HL-60 (cell line): ENCODE data around the gene HBQ1.
"Not testable (repeated sequence)": the region's sequence is repeated elsewhere in the genome, so short reads cannot be mapped to it uniquely, and the experiment has no call there.

ENCODE experiments used
- DNase-seq, 2 experiments: peaks; one replicate each; pipeline ENCODE4 v3.0.0-alpha.2; 2010 to 2020; ENCODE audit warnings: low read depth in 1 of 2, low spot score in 1 of 2
- H3K27ac ChIP-seq: fragments of 250-450 bp; sonication (Bioruptor Pico); replicated peaks from 2 replicates; pipeline ENCODE4 v1.5.1; 2020; ENCODE audit warnings: mild to moderate bottlenecking, moderate library complexity
- H3K27me3 ChIP-seq: fragments of 250-450 bp; sonication (Bioruptor Pico); 2 replicates; pipeline ENCODE4 v1.5.1; 2021; ENCODE audit warnings: mild to moderate bottlenecking, moderate library complexity; ENCODE audit not compliant: insufficient read depth, poor library complexity, severe bottlenecking
- H3K4me3 ChIP-seq: replicated peaks from 2 replicates; pipeline ENCODE4 v1.5.1; 2011; ENCODE audit warnings: mild to moderate bottlenecking, control low read depth, low read length; ENCODE audit not compliant: insufficient read depth
- GABPA ChIP-seq: IDR thresholded peaks from 2 replicates; pipeline ENCODE4 v1.6.1; 2012; ENCODE audit warnings: low read depth
- POLR2AphosphoS5 ChIP-seq: IDR thresholded peaks from 2 replicates; pipeline ENCODE4 v1.6.1; 2012; ENCODE audit warnings: low read depth
- SPI1 ChIP-seq: IDR thresholded peaks from 2 replicates; pipeline ENCODE4 v1.6.1; 2012; ENCODE audit warnings: low read depth, mild to moderate bottlenecking, borderline replicate concordance
- TF ChIP-seq, protein P1 (sequence below): IDR thresholded peaks from 2 replicates; pipeline ENCODE4 v1.6.1; 2012; ENCODE audit warnings: low read depth; ENCODE audit not compliant: insufficient replicate concordance
- TF ChIP-seq, protein P2 (sequence below): IDR thresholded peaks from one replicate; pipeline ENCODE4 v1.5.1; 2011; ENCODE audit warnings: low read length, control low read depth, inconsistent platforms; ENCODE audit not compliant: insufficient read depth

Gene HBQ1

DNA sequence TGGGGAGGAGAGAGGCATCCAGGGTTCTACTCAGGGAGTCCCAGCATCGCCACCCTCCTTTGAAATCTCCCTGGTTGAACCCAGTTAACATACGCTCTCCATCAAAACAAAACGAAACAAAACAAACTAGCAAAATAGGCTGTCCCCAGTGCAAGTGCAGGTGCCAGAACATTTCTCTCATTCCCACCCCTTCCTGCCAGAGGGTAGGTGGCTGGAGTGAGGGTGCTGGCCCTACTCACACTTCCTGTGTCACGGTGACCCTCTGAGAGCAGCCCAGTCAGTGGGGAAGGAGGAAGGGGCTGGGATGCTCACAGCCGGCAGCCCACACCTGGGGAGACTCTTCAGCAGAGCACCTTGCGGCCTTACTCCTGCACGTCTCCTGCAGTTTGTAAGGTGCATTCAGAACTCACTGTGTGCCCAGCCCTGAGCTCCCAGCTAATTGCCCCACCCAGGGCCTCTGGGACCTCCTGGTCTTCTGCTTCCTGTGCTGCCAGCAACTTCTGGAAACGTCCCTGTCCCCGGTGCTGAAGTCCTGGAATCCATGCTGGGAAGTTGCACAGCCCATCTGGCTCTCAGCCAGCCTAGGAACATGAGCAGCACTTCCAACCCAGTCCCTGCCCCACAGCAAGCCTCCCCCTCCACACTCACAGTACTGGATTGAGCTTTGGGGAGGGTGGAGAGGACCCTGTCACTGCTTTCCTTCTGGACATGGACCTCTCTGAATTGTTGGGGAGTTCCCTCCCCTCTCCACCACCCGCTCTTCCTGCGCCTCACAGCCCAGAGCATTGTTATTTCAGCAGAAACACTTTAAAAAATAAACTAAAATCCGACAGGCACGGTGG is 6.1 kb upstream of the HBQ1 start:
- TF ChIP-seq, protein P1, sequence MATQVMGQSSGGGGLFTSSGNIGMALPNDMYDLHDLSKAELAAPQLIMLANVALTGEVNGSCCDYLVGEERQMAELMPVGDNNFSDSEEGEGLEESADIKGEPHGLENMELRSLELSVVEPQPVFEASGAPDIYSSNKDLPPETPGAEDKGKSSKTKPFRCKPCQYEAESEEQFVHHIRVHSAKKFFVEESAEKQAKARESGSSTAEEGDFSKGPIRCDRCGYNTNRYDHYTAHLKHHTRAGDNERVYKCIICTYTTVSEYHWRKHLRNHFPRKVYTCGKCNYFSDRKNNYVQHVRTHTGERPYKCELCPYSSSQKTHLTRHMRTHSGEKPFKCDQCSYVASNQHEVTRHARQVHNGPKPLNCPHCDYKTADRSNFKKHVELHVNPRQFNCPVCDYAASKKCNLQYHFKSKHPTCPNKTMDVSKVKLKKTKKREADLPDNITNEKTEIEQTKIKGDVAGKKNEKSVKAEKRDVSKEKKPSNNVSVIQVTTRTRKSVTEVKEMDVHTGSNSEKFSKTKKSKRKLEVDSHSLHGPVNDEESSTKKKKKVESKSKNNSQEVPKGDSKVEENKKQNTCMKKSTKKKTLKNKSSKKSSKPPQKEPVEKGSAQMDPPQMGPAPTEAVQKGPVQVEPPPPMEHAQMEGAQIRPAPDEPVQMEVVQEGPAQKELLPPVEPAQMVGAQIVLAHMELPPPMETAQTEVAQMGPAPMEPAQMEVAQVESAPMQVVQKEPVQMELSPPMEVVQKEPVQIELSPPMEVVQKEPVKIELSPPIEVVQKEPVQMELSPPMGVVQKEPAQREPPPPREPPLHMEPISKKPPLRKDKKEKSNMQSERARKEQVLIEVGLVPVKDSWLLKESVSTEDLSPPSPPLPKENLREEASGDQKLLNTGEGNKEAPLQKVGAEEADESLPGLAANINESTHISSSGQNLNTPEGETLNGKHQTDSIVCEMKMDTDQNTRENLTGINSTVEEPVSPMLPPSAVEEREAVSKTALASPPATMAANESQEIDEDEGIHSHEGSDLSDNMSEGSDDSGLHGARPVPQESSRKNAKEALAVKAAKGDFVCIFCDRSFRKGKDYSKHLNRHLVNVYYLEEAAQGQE, result peak; percentile 72
- DNase-seq, H3K27ac ChIP-seq, H3K4me3 ChIP-seq: not testable (repeated sequence)
- H3K27me3 ChIP-seq, result peaks cover 57% of the 10 kb centered on the region

DNA sequence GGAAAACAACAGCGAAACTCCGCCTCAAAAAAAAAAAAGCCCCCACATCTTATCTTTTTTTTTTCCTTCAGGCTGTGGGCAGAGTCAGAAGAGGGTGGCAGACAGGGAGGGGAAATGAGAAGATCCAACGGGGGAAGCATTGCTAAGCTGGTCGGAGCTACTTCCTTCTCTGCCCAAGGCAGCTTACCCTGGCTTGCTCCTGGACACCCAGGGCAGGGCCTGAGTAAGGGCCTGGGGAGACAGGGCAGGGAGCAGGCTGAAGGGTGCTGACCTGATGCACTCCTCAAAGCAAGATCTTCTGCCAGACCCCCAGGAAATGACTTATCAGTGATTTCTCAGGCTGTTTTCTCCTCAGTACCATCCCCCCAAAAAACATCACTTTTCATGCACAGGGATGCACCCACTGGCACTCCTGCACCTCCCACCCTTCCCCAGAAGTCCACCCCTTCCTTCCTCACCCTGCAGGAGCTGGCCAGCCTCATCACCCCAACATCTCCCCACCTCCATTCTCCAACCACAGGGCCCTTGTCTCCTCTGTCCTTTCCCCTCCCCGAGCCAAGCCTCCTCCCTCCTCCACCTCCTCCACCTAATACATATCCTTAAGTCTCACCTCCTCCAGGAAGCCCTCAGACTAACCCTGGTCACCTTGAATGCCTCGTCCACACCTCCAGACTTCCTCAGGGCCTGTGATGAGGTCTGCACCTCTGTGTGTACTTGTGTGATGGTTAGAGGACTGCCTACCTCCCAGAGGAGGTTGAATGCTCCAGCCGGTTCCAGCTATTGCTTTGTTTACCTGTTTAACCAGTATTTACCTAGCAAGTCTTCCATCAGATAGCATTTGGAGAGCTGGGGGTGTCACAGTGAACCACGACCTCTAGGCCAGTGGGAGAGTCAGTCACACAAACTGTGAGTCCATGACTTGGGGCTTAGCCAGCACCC is 5.0 kb upstream of the HBQ1 start:
- H3K27me3 ChIP-seq, result peaks cover 63% of the 10 kb centered on the region
- TF ChIP-seq, protein P1, result no peak
- TF ChIP-seq GABPA (no peak), SPI1 (no peak), POLR2AphosphoS5 (no peak)
- TF ChIP-seq, protein P2, sequence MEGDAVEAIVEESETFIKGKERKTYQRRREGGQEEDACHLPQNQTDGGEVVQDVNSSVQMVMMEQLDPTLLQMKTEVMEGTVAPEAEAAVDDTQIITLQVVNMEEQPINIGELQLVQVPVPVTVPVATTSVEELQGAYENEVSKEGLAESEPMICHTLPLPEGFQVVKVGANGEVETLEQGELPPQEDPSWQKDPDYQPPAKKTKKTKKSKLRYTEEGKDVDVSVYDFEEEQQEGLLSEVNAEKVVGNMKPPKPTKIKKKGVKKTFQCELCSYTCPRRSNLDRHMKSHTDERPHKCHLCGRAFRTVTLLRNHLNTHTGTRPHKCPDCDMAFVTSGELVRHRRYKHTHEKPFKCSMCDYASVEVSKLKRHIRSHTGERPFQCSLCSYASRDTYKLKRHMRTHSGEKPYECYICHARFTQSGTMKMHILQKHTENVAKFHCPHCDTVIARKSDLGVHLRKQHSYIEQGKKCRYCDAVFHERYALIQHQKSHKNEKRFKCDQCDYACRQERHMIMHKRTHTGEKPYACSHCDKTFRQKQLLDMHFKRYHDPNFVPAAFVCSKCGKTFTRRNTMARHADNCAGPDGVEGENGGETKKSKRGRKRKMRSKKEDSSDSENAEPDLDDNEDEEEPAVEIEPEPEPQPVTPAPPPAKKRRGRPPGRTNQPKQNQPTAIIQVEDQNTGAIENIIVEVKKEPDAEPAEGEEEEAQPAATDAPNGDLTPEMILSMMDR, result no peak
- DNase-seq, result no peak
- H3K4me3 ChIP-seq, result no peak overlapping the region
- H3K27ac ChIP-seq, result no peak overlapping the region

DNA sequence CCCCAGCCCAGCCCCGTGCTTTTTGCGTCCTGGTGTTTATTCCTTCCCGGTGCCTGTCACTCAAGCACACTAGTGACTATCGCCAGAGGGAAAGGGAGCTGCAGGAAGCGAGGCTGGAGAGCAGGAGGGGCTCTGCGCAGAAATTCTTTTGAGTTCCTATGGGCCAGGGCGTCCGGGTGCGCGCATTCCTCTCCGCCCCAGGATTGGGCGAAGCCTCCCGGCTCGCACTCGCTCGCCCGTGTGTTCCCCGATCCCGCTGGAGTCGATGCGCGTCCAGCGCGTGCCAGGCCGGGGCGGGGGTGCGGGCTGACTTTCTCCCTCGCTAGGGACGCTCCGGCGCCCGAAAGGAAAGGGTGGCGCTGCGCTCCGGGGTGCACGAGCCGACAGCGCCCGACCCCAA is 4.3 kb upstream of the HBQ1 start:
- DNase-seq, H3K4me3 ChIP-seq, H3K27ac ChIP-seq: not testable (repeated sequence)
- peaks cover 60% of the 10 kb centered on the region for H3K27me3 ChIP-seq

- peaks cover 54% of the 10 kb centered on the region for H3K27me3 ChIP-seq
- not testable (repeated sequence) for H3K27ac ChIP-seq, DNase-seq, H3K4me3 ChIP-seq
Observed at GRCh38 chr16:176477-177382, 3.5 kb upstream of the HBQ1 start, which contains the start of gene HBA1. Gene HBA1, plus strand, starts transcription at chr16:176680. Its CDS starts 37 bp downstream, at chr16:176717.

- Histone ChIP-seq H3K27ac (no peak overlapping the region), H3K4me3 (no peak overlapping the region), H3K27me3 (peaks cover 53% of the 10 kb centered on the region)
- TF ChIP-seq, protein P1, result no peak
- no peak for TF ChIP-seq POLR2AphosphoS5
- TF ChIP-seq SPI1, result no peak
- TF ChIP-seq, protein P2, result no peak
- TF ChIP-seq GABPA, result no peak
- no peak for DNase-seq
Observed at GRCh38 chr16:177394-177822, 2.9 kb upstream of the HBQ1 start.
